Stimulated activated naive CD8-positive, alpha-beta T cell treated with anti-CD3 and anti-CD28 coated beads, Interleukin-15, amount 100 ng/mL, for 72 hours (primary cell): Measurements from ENCODE around the gene RNF152.

Source experiments
- ATAC-seq: fragments of 150-1000 bp; cut with Tn5 transposase; 2 replicates; pipeline ENCODE4 v1.10.0; 2021; ENCODE audit warnings: mild to moderate bottlenecking, moderate library complexity
- DNase-seq, 2 donors: peaks; one replicate each; pipeline ENCODE4 v3.0.0; 2021 to 2022
- H3K27ac Mint-ChIP-seq, 2 donors: one replicate each; pipeline ENCODE4 v1.8.0; 2022; ENCODE audit warnings: mild to moderate bottlenecking in 2 of 2, mixed read lengths in 2 of 2, moderate library complexity in 2 of 2
- H3K27me3 Mint-ChIP-seq: one replicate; pipeline ENCODE4 v1.8.0; 2022; ENCODE audit warnings: mixed read lengths
- H3K4me1 Mint-ChIP-seq: one replicate; pipeline ENCODE4 v1.8.0; 2022; ENCODE audit warnings: mild to moderate bottlenecking, mixed read lengths
- H3K4me3 Mint-ChIP-seq, 2 donors: one replicate each; pipeline ENCODE4 v1.8.0; 2022; ENCODE audit warnings: mild to moderate bottlenecking in 2 of 2, mixed read lengths in 2 of 2, moderate library complexity in 1 of 2
- H3K9me3 Mint-ChIP-seq, 2 donors: one replicate each; pipeline ENCODE4 v1.8.0; 2022; ENCODE audit warnings: mixed read lengths in 2 of 2

RNF152 gene, protein sequence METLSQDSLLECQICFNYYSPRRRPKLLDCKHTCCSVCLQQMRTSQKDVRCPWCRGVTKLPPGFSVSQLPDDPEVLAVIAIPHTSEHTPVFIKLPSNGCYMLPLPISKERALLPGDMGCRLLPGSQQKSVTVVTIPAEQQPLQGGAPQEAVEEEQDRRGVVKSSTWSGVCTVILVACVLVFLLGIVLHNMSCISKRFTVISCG

DNA sequence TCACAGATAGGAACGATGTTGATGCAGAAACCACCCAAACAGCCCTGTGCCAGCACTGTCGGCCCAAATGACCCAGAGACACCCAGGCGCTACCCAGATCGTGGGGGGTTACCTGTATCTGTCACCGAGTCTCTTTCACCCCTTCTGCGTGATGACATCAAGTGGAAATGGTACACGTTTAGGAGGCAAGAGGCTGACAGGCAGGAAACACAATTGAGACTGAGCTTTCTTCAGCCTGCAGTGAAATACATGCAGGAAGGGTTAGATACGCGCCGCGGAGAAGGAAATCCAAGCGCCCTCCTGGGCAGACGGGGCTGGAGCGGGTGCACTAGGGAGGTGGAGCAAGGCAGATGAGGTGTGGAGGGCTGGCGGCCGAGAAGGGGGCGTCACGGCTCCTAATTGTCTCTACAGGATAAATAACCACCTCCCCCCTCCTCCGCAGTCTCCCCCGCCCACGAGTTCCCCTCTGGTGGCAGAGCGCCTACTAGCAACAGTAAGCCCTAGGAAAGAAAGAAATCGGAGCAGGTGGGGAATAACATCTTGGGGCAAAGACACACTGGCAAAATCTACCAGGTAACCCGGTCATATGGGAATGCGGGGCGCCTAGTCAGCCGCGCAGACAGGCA, at the start of gene RNF152:
TSS of gene RNF152 (minus strand) at position 325 of the 626 bp plus-strand sequence. CDS start 76,544 bp downstream, outside the sequence.
- ATAC-seq: peak; percentile 22
- peak; percentile 8 to 17 for DNase-seq
- peak within 1 kb of the TSS in 1 of 2 donors; percentile 87 for H3K27ac Mint-ChIP-seq
- peak within 1 kb of the TSS; percentile 82 to 93 for H3K4me3 Mint-ChIP-seq
- H3K4me1 Mint-ChIP-seq: peaks cover 28% of the 10 kb centered on the region
- peaks cover 48% of the 10 kb centered on the region for H3K27me3 Mint-ChIP-seq
- no peaks in the 10 kb centered on the region for H3K9me3 Mint-ChIP-seq

DNA sequence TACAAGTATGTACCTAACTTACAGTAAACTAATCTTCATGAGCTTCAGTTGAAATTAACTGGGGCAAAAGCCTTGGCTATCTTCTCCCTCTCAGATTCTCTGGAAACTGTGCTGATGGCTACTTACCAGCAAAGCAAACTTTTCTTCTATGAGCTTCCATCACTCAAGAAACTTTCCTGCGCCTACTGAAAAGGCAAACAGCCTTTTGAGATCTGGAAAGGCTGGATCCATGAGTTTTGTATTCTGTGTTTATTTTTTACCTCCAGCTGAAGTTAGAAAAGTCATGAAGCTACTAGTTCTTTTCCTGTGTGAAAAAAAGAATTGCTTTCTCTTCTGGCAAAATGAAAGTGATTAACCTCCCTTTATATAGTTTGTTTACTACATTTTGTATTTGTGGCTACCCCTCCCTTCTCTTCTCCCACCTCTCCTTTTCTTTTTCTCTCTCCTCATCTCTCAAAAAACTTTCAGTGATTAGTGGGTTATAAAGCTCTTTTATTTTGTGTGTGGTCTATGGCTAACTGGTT, 49.2 kb upstream of the RNF152 start:
- Mint-ChIP-seq H3K27me3 (peaks cover 23% of the 10 kb centered on the region), H3K4me1 (peaks cover 37% of the 10 kb centered on the region), H3K9me3 (peaks cover 11 to 13% of the 10 kb centered on the region in 2 donors), H3K27ac (peak overlapping the region in 1 of 2 donors; percentile 3), H3K4me3 (peak overlapping the region; percentile 7 to 18)
- ATAC-seq (no peak), DNase-seq (no peak)

DNA sequence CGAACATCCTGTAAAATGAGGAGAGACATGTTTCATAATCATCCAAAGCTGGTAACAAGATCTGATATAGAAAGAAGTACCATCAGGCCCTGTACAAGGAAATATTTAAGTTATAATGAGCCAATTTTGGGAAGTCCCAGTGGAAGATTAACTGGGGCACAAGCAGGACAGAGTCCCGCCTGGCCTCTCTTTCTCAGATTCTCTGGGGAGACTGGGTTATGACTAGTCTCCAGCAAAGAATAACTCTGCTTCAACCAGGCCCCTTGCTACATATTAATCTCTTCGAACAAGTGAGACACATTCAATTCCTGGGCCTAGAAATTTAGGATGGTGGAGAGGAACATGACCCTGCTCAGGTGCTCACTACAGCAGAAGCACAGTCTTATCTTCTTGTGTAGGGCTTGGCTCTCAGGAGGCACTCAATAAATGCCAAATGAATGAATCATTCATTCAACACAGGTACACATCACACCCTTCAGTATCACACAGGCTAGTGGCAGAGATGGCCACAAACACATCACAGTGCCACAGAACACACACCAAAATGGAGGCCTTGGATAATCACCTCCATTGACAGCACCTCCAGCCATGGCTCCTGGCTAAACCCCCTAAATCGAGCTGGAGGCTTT, 46.4 kb upstream of the RNF152 start:
- Mint-ChIP-seq H3K4me1 (peaks cover 30% of the 10 kb centered on the region), H3K9me3 (peaks cover 11 to 13% of the 10 kb centered on the region in 2 donors), H3K27ac (no peak overlapping the region), H3K4me3 (no peak overlapping the region), H3K27me3 (peaks cover 24% of the 10 kb centered on the region)
- DNase-seq (no peak), ATAC-seq (no peak)

DNA sequence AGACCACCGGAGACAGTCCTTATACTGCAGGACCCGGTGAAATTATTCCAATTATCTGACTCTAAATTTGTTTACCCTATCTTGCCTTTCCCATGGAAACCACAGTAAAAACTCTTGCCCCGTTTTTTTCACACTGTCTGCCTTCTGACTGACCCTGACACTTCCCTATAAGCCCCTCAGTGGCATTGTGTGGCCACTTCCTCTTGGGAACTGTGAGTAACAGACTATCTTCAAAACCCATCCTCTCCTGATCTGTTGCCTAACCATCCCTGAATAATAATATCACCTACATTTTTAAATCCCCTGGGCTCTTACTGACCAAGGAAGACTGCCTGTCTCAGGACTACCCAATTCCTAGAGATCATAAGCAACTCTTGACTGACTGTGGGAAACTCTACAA, 42.6 kb upstream of the RNF152 start:
- H3K27me3 Mint-ChIP-seq: peaks cover 52% of the 10 kb centered on the region
- ATAC-seq (no peak), DNase-seq (no peak)
- H3K4me1 Mint-ChIP-seq: no peaks in the 10 kb centered on the region
- peaks cover 0 to 6% of the 10 kb centered on the region in 2 donors for H3K9me3 Mint-ChIP-seq
- H3K27ac Mint-ChIP-seq: no peak overlapping the region
- no peak overlapping the region for H3K4me3 Mint-ChIP-seq

DNA sequence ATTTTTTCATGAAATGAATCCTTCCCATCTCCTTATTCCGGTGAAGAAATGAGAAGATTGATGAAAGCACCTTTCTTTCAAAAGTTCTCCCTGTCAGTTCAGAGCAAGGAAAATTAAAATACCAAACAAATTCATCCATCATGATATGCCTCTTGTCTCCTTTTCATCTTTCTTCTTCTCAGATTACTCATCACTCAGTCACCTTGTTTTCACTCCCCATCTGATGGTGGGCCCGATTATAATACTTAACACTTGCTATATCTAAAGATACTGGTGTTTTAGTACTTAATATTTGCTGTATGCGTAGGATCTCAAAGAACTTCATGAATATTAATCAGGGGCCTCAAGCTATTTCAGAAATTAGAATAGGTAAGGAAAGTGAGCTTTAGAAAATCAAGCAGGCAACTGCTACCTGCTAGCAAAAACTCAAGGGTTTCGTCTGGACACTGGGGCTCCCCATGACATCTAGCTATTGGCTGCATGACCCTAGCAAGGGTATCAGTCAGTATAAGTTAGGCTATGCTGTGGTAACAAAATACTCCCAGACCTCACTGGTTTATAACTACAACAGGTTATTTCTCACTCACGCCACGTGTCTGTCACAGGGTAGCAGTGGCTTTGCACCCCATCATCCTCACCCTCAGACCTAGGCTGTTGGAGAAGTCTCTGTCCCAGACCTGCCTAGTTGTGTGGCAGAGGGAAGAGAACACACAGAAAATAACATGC, 39.0 kb upstream of the RNF152 start:
- Mint-ChIP-seq H3K27ac (no peak overlapping the region), H3K27me3 (peaks cover 50% of the 10 kb centered on the region), H3K9me3 (peaks cover 4 to 13% of the 10 kb centered on the region in 2 donors), H3K4me3 (no peak overlapping the region), H3K4me1 (peaks cover 7% of the 10 kb centered on the region)
- DNase-seq (no peak), ATAC-seq (no peak)

DNA sequence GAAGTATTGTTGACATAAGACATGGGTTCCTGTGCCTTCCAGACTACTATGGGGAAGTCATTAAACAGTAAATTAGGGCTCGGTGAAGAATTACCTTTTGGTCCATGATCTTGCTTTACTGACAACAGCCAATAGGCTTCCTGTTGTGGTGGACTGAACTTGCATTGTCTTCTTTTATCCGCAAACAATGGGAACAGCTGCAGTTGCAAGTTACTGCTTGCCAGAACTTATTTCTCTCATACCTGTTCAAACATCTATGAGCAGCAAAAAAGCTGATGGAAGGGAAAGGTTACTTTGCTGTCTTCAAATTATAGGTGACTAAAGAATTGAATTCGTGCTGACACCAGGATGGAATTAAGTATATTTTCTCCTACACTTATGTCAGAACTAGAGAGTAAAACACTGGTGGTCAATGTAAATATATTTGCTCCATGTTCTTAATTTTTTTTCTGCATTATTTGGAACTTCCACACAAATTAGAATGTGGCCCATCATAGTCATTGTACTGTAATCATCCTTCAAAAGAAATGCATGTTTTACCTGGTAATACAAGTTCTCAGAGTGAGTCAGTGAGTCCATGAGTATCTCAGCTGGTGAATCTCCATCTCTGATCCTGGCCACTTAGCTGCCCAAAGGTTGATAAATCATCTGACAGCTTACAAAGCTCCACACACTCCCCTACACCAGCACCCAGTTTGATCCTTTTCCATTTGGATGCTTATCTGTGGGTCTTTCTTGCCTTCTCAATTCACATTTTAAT, 37.3 kb upstream of the RNF152 start:
- H3K27ac Mint-ChIP-seq: no peak overlapping the region
- peaks cover 42% of the 10 kb centered on the region for H3K27me3 Mint-ChIP-seq
- peaks cover 4 to 13% of the 10 kb centered on the region in 2 donors for H3K9me3 Mint-ChIP-seq
- DNase-seq (no peak), ATAC-seq (no peak)
- H3K4me3 Mint-ChIP-seq: no peak overlapping the region
- H3K4me1 Mint-ChIP-seq: peaks cover 22% of the 10 kb centered on the region

DNA sequence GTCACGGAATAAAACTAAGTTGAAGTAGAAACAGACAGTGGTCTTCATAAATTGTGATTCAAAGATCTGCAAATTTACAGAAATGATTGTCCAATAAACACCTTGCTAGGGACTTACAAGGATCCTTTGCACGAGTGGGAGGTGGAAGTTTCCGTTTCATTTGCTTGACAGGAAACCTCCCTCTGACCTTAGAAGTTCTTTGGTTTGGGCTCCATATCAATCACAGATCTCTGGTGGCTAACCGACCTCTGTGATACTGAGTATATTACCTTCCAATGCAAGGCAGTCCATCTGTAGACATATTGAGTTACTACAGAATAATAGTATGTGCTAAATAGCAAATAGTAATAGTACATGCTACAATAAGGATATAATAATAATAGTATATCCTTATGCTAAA, 33.7 kb upstream of the RNF152 start:
- DNase-seq (peak; percentile 45 to 68), ATAC-seq (peak; percentile 93)
- Mint-ChIP-seq H3K27ac (no peak overlapping the region), H3K9me3 (peaks cover 7 to 14% of the 10 kb centered on the region in 2 donors), H3K4me3 (peak overlapping the region; percentile 55 to 64), H3K4me1 (peaks cover 37% of the 10 kb centered on the region), H3K27me3 (peaks cover 16% of the 10 kb centered on the region)

DNA sequence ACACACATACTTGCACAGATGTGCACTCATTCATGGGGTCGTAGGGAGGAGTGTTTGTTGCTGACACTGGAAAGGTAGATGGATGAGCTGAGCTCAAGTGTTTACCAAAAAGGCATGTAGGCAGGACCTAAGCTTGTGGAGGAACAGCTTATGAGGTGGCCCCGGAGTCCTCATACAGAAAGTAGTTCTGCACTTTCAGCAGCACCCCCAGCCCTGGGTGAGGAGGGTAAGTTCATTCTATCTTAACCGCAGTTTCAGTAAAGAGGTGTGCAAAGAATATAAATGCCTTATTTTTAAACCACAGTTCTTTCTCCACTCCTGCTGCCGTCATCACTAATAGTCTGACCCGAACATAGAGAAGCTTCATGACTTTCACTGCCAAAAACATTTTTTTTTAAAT, 31.7 kb upstream of the RNF152 start:
- ATAC-seq (peak; percentile 63), DNase-seq (peak in 1 of 2 donors; percentile 23)
- peaks cover 4 to 12% of the 10 kb centered on the region in 2 donors for H3K9me3 Mint-ChIP-seq
- H3K4me3 Mint-ChIP-seq: no peak overlapping the region
- peaks cover 42% of the 10 kb centered on the region for H3K4me1 Mint-ChIP-seq
- H3K27ac Mint-ChIP-seq: no peak overlapping the region
- H3K27me3 Mint-ChIP-seq: peaks cover 11% of the 10 kb centered on the region

DNA sequence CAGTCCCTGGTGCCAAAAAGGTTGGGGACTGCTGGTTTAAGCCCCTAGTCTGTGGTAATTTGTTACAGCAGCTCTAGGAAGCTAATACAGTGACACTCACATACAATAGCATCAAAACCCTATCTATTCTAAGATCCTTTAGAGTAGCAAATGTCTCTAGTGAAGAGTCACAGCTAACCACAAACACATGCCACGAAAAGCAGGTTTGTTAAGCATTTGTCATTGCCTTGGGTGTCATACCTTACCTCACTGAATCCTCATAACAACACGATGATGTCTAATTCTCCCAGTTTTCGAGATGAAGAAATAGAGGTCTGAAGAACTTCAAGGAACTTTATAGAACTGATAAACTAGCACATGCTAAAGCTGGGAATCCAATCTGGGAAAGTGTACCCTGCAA, 29.6 kb upstream of the RNF152 start:
- Mint-ChIP-seq H3K4me3 (no peak overlapping the region), H3K4me1 (peaks cover 63% of the 10 kb centered on the region), H3K27me3 (peaks cover 8% of the 10 kb centered on the region), H3K27ac (no peak overlapping the region), H3K9me3 (peaks cover 0 to 10% of the 10 kb centered on the region in 2 donors)
- DNase-seq (no peak), ATAC-seq (peak; percentile 27)

DNA sequence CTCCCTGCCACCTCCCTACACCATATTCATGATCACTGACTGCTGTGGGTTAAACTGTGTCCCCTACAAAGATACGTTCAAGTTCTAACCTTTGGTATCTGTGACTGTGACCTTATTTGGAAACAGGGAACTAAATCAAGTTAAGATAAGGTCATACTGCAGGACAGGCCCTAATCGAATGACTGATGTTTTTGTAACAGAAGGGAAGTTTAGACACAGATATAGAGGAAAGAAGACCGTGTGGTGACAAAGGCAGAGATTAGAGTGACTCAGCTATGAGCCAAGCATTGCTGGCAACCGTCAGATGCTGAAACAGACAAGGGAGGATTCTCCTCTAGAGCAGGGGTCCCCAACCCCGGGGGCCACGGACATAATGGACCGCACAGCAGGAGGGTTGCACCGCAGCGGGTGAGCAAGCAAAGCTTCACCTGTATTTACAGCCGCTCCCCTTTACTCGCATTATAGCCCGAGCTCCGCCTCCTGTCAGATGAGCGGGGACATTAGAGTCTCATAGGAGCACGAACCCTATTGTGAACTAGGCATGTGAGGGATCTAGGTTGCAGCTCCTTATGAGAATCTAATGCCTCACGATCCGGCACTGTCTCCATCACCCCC, 28.9 kb upstream of the RNF152 start:
- Mint-ChIP-seq H3K27me3 (peaks cover 8% of the 10 kb centered on the region), H3K9me3 (peaks cover 0 to 10% of the 10 kb centered on the region in 2 donors), H3K4me1 (peaks cover 56% of the 10 kb centered on the region), H3K27ac (no peak overlapping the region), H3K4me3 (no peak overlapping the region)
- DNase-seq (no peak), ATAC-seq (no peak)

DNA sequence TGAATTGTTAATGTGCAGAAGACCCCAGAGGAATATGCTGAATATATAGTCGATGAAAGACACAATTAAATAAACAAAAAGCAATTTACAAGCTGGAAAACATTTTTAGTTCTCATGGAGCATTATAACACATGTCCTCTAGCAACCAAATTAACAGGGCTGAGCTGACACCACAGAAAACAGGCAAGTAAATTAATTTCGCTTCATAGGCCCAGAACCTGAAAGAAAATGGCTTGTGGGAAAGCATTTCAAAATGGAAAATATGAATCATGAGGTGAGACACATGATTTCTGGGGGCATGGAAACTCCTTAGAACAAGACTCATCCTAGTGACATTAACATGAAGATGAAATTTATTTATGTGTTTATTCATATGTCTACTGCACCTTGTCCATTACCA, 25.0 kb upstream of the RNF152 start:
- Mint-ChIP-seq H3K27ac (peak overlapping the region; percentile 12 to 13), H3K9me3 (no peaks in the 10 kb centered on the region), H3K4me1 (peaks cover 35% of the 10 kb centered on the region), H3K27me3 (peaks cover 24% of the 10 kb centered on the region), H3K4me3 (peak overlapping the region in 1 of 2 donors; percentile 1)
- DNase-seq (no peak), ATAC-seq (peak; percentile 63)

DNA sequence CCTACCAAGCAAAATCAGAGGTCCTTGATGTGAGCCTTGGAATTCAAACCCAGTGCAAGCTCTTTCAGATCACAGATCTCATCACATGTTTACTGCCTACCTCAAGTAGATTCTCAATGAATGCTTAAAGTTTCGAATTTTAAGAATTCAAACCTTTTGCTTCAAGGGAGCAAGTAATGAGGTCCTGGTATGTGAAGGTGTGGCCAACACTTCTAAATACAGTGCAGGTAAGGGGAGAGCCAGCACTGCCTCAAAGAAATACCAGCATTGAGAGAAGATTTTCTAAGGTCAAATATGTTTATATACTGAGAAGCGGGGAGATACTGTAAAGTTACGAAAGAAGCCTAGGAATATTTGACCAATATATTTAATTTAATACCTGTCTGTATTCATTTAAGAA, 19.7 kb upstream of the RNF152 start:
- Mint-ChIP-seq H3K27me3 (peaks cover 45% of the 10 kb centered on the region), H3K27ac (no peak overlapping the region), H3K4me3 (no peak overlapping the region), H3K9me3 (no peaks in the 10 kb centered on the region), H3K4me1 (peaks cover under 1% of the 10 kb centered on the region)
- no peak for ATAC-seq
- DNase-seq: no peak

DNA sequence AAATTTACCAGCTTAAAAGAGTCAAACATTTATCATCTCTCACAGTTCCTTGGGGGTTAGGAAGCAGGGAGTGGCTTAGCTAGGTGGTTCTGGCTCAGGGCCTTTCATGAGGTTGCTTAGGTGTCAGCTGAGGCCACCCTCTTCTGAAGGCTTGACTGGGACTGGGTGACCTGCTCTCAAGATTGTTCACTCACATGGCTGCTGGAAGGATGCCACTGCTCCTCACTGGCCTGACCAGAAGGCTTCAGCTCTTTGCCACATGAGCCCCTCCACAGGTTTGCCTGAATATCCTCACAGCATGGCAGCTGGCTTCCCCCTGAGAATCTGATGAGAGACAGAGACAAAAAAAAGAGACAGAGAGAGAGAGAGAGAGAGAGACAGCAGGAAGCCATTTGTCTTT, 17.3 kb upstream of the RNF152 start:
- Mint-ChIP-seq H3K9me3 (no peaks in the 10 kb centered on the region), H3K27ac (peak overlapping the region in 1 of 2 donors; percentile 55), H3K4me3 (no peak overlapping the region), H3K27me3 (peaks cover 45% of the 10 kb centered on the region), H3K4me1 (no peaks in the 10 kb centered on the region)
- no peak for ATAC-seq
- no peak for DNase-seq

DNA sequence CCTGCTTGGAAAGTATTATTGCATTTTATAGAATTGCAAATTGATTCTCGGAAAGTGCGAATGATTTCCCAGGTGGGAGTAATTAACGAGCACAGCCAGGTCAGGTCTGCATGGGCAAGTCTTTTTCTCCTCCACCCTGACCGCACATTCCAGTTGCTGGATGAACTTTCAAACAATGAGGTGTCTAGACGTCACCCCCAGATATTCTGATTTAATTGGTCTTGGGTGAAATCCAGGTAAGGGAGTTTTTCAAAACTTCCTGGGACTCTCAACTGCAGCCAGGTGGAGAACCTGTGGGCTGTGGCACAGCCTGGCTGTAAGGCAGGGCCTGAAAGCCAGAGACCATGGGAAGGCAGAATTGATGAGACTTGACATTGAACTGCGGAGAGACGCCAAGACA, 15.9 kb upstream of the RNF152 start:
- H3K27ac Mint-ChIP-seq: no peak overlapping the region
- H3K9me3 Mint-ChIP-seq: no peaks in the 10 kb centered on the region
- H3K4me3 Mint-ChIP-seq: no peak overlapping the region
- no peak for DNase-seq
- no peak for ATAC-seq
- peaks cover 38% of the 10 kb centered on the region for H3K27me3 Mint-ChIP-seq
- H3K4me1 Mint-ChIP-seq: no peaks in the 10 kb centered on the region
